ENCODE results near the gene BTK. TPM values are rescaled to one million over a fixed set of nuclear protein-coding genes. Genes with fewer than 3 reads are reported as not detected.

The BTK gene
- total RNA-seq, 1 experiment from 2014 or later = not detected

DNA sequence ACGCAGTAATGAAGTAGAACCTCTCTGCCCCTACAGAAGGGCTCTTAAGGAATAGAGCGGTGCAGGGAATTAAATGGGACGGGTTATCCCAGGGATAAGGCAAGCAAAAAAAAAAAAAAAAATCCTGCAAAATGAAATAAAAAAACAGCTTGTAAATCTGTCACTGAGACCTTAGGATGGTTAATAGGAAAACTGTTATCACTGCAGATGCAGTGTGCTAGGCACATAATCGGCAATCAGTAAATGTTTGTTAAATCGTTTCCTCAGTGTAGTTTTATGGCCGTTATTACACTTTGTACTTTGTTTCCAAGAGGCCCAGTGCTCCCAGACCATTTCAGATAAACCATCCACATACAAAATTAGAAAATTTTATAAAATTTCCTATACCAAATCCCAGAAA, 23.1 kb upstream of the BTK start:
- peaks cover 12% of the 10 kb centered on the region for H3K4me1 ChIP-seq (ENCODE audit: insufficient read depth, low read length)
- no peaks in the 10 kb centered on the region for H3K9me2 ChIP-seq (replicated peaks; ENCODE audit: low read length)
- no peaks in the 10 kb centered on the region for H3F3A ChIP-seq (ENCODE audit: low read length, unreplicated experiment)
- TF ChIP-seq CTCF (conservative IDR thresholded peaks at IDR 0.05; ENCODE audit: low read depth, low read length) (no peak), EZH2phosphoT487 (IDR thresholded peaks at IDR 0.05; ENCODE audit: borderline replicate concordance, low read length) (no peak), EZH2 (IDR thresholded peaks at IDR 0.05; ENCODE audit: low read length, unreplicated experiment) (no peak)
- peak overlapping the region; percentile 95 for H3K9ac ChIP-seq (ENCODE audit: low read length)
- H3K9me3 ChIP-seq (ENCODE audit: low read length) = no peaks in the 10 kb centered on the region
- no peak overlapping the region for H3K27ac ChIP-seq (ENCODE audit: low read length)
- H3K4me2 ChIP-seq (ENCODE audit: low read length) = peak overlapping the region; percentile 89
- ChIA-PET CTCF (no interaction called here), POLR2A (ENCODE audit: unreplicated experiment) (no interaction called here)
- BruUV-seq (replicated peaks) = no TSS peak
- H2AFZ ChIP-seq (ENCODE audit: low read length) = no peak overlapping the region
- no peak for ATAC-seq
- H3K27me3 ChIP-seq (ENCODE audit: low read length) = no peaks in the 10 kb centered on the region
- H4K20me1 ChIP-seq (ENCODE audit: low read length) = peaks cover 11% of the 10 kb centered on the region; the same call in 1 of the 2 replicates
- peaks cover 15% of the 10 kb centered on the region; the same call in 1 of the 2 replicates for H3K36me3 ChIP-seq (ENCODE audit: low read depth, low read length)
- intact Hi-C loops (cut with micrococcal nuclease) = no loop called here
- peak overlapping the region; percentile 95 for H3K4me3 ChIP-seq (ENCODE audit: low read length)
- no peak for DNase-seq
- peaks cover 77% of the 10 kb centered on the region for H3K79me2 ChIP-seq (ENCODE audit: low read length)

- Histone ChIP-seq H3K36me3 (ENCODE audit: low read depth, low read length) (peaks cover 15% of the 10 kb centered on the region; the same call in 1 of the 2 replicates), H3K27ac (ENCODE audit: low read length) (peak overlapping the region; percentile 84), H3K9me3 (ENCODE audit: low read length) (no peaks in the 10 kb centered on the region), H2AFZ (ENCODE audit: low read length) (peak overlapping the region; percentile 74), H3K9ac (ENCODE audit: low read length) (peak overlapping the region; percentile 95), H3K79me2 (ENCODE audit: low read length) (peaks cover 77% of the 10 kb centered on the region), H3K9me2 (replicated peaks; ENCODE audit: low read length) (no peaks in the 10 kb centered on the region), H3K4me2 (ENCODE audit: low read length) (peak overlapping the region; percentile 89), H4K20me1 (ENCODE audit: low read length) (peaks cover 11% of the 10 kb centered on the region; the same call in 1 of the 2 replicates), H3K4me3 (ENCODE audit: low read length) (peak overlapping the region; percentile 95), H3K27me3 (ENCODE audit: low read length) (no peaks in the 10 kb centered on the region), H3F3A (ENCODE audit: low read length, unreplicated experiment) (no peaks in the 10 kb centered on the region), H3K4me1 (ENCODE audit: insufficient read depth, low read length) (peaks cover 12% of the 10 kb centered on the region)
- CTCF ChIA-PET = no interaction called here
- TSS peak; percentile 71 for BruUV-seq (replicated peaks)
- no peak for DNase-seq
- intact Hi-C loops (cut with micrococcal nuclease) = loop anchor here (1.0 kb wide), 1 partner anchor 18 kb away; no protein-coding TSS in a partner anchor
- POLR2A ChIA-PET (ENCODE audit: unreplicated experiment) = no interaction called here
- TF ChIP-seq EZH2 (IDR thresholded peaks at IDR 0.05; ENCODE audit: low read length, unreplicated experiment) = no peak
- TF ChIP-seq EZH2phosphoT487 (IDR thresholded peaks at IDR 0.05; ENCODE audit: borderline replicate concordance, low read length) = no peak
- no peak for TF ChIP-seq CTCF (conservative IDR thresholded peaks at IDR 0.05; ENCODE audit: low read depth, low read length)
- ATAC-seq = no peak; the same call in 1 of the 2 replicates
These were observed 22.5 kb upstream of the BTK start for GRCh38 chrX:101408532-101408841.

DNA sequence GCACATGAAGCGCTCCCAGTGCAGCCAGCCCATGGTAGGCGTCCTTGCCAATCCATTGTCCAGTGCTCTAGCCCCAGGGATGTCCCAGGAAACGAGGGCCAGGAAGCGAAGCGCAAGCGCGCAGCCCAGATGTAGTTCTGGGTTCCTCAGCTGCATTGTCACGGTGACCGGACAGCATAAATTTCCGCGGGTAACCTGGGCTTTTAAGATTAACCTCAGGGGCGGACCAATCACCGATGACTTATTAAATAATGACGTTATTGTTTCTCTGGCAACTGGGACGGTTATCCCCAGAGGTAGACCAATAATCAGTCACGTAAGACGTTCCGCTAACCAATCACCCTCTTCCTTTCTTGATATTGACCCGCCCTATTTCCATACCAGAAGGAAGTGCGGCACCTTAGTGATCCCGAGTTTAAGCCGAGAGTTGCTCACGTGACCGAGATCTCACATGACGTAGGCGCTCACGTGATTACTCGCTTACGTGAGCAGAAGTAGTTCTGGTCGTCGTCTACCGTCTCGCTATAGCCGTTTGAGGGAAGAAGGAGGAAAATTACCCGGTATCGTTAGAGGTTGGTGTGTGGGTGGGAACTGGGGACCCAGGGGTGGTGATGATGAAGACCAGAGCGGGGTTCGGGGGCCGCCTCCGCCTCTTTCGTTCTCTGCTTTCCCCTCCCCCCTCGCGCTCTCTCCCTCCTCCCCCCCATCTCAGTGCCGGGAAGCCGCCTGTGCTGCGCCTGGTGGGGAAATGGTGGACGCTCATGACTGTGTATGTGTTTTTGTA, 21.9 kb upstream of the BTK start, which contains the start of the genes GLA and HNRNPH2:
TSS of gene GLA (minus strand) at position 178 of the 784 bp plus-strand sequence. CDS start at position 156, 22 bp downstream.
TSS of gene HNRNPH2 (plus strand) at position 475 of the 784 bp plus-strand sequence. CDS start 3,767 bp downstream, outside the sequence.
- TF ChIP-seq EZH2 (IDR thresholded peaks at IDR 0.05; ENCODE audit: low read length, unreplicated experiment) (no peak), CTCF (conservative IDR thresholded peaks at IDR 0.05; ENCODE audit: low read depth, low read length) (no peak)
- peaks cover 13% of the 10 kb centered on the region; the same call in 1 of the 2 replicates for H3K36me3 ChIP-seq (ENCODE audit: low read depth, low read length)
- DNase-seq (peak; percentile 98), ATAC-seq (peak; percentile 92)
- peaks cover 77% of the 10 kb centered on the region for H3K79me2 ChIP-seq (ENCODE audit: low read length)
- peak within 1 kb of the TSS; percentile 95 for H3K9ac ChIP-seq (ENCODE audit: low read length)
- intact Hi-C loops (cut with micrococcal nuclease) = loop anchor here (1.0 kb wide), 1 partner anchor 18 kb away; no protein-coding TSS in a partner anchor
- peaks cover 11% of the 10 kb centered on the region; the same call in 1 of the 2 replicates for H4K20me1 ChIP-seq (ENCODE audit: low read length)
- peaks cover 12% of the 10 kb centered on the region for H3K4me1 ChIP-seq (ENCODE audit: insufficient read depth, low read length)
- H3K9me3 ChIP-seq (ENCODE audit: low read length) = no peaks in the 10 kb centered on the region
- H3K4me2 ChIP-seq (ENCODE audit: low read length) = peak within 1 kb of the TSS; percentile 90
- H3K27ac ChIP-seq (ENCODE audit: low read length) = peak within 1 kb of the TSS; percentile 84
- no peaks in the 10 kb centered on the region for H3K27me3 ChIP-seq (ENCODE audit: low read length)
- H3K9me2 ChIP-seq (replicated peaks; ENCODE audit: low read length) = no peaks in the 10 kb centered on the region
- ChIA-PET POLR2A (ENCODE audit: unreplicated experiment) (no interaction called here), CTCF (no interaction called here)
- H3K4me3 ChIP-seq (ENCODE audit: low read length) = peak within 1 kb of the TSS; percentile 95
- H2AFZ ChIP-seq (ENCODE audit: low read length) = peak within 1 kb of the TSS; percentile 74
- H3F3A ChIP-seq (ENCODE audit: low read length, unreplicated experiment) = no peaks in the 10 kb centered on the region
- no TSS peak for BruUV-seq (replicated peaks)

All from PC-3 (cell line).